ENCODE results near the gene STK32C.

STK32C gene

DNA sequence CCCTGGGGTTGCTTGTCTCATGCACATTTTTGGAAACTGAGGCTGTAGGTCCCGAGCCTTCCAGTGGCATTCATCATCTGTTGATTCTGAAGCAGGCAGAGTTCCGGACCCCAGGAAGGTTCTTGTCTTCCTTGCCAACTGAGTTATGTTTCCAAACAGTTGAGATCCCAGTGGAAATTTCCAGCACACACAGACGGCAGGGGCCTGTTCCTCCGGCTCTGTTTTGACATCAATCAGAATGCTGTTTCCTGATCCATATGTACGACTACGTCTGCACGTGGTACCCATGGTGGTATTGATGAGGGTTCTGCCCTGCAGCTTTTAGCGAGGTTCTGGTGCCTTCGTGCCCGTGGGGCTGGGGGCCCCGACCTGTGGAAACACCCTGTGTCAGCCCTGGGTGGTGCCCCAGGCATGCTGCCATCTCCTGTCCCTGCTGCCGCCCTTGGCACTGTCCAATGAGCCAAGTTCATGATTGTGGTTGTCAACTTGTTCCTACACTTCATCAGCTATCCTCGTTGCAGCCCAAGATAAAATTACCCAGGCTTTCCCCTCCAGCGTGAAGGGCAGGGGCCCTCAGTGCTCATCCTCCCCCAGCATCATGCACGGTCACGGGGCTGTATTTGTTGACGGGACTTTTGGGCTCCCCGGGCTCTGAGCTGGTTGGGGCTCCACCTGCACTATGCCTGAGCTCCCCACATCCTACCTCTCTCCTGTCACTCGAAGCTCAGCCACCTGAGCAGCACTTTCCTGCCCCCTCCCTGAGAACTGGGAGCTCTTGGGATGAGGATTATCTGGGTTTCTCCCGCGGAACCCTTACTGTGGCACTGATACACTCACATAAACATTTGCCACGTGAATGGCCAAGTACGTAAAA lies 128.8 kb downstream of the STK32C start:
- no peak for DNase-seq

DNA sequence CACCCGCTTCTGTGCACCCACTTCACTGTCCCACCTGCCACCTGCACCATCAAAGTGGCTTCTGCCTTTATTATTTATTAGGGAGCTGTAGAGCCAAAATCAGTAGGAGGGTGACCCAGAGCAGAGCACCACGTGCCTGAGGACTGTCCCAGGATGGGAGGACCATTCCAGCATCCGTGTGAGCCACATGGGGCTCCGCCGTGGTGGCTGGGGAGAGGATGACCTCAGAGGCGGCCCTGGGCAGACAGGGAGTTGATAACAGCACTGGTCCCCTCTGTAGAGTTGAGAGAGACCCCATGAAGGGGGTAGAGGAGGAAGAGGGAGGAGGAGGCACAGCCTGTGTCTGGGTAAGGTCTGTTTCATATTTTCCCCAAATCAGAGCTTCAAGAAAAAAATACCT lies 129.7 kb downstream of the STK32C start:
- no peak for DNase-seq

DNA sequence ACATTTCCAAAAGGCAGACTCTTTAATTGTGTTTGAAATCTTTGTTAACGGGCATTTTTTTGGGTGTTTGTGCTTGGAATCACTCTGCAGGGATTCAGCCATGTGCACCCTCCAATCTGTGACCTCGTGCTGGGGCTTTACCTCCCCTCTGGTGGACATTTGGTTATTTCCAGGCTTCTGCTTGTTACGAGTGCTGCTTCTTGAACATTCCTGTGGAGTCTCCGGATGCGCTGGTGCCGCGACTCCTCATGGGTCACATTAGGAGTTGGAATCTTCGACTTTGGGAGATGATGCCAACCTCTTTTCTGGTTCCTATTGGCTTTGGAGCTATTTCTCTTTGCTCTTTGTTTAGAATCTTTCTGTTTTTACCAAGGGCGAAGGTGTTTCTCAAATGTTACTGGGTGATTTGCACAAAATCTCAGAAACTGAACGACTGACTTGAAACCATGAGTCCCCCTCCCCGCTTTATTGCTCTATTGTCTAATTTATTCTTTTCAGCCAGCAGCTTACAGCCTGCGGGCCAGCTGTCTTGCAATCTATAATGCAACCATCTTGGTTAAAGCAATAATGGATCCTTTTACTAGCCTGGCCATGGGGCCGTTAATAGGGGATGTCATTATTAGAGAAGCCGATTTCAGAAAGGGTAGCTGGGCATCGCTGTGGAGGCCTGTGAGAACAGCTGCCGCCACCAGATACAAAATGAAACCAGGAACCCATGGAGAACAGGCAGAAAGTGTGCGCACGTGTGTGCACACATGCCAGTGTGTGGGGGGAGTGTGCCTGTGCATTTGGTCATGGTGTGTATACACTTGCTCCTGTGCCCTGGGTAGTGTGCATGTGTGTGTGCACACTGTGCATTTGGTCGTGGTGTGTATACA lies 130.9 kb downstream of the STK32C start:
- no peak for DNase-seq

DNA sequence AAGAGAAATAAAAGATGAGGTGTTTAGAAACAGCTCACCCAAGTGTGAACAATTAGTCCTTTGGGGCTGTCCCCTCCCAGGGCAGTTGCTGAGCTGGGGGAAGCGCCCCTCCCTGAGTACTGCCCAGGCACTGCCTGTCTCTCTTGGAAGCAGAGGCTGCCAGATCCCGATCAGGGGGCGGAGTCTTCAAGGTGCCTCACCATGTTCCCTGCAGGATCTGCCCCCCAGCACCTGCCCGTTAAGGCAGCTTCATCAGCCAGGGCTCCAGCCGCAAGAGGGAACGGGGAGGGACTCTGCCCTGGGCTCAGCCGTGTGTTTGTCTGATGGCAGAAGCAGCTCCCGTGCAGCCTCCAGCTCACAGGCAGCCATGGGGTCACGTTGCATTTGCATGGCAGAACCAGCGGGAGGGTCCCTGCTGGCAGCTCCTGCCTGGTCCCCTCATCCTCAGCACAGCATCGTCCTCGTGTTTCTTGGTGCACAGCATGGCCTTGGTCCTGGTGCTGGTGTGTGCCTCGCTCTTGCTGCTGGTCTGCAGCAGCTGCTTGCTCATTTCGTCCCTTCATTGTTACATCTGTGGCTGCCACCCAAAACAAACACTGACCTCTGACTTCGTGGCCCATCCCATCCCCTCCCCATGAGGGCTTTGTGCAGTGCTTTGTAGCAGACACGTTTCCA lies 131.7 kb downstream of the STK32C start:
- no peak for DNase-seq

DNA sequence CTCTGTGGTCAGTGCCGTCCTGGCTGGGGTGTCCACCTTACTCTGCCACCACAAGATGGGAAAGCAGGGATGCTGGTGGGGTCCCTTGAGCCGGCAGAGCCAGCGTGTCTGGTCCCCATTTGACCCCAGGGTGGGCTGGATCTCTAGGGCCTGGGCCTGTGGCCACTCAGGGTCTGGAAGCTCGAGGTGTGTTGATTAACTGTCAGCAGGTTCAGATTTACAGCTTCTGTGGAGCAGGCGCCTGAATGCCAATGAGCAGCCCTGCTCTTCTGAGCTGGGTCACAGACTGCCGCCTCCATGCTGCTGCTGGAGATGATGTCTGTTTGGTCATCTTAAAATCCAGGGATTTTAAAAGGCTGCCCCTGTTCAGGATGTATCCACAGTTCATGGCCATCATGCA lies 132.3 kb downstream of the STK32C start:
- DNase-seq, result no peak

DNA sequence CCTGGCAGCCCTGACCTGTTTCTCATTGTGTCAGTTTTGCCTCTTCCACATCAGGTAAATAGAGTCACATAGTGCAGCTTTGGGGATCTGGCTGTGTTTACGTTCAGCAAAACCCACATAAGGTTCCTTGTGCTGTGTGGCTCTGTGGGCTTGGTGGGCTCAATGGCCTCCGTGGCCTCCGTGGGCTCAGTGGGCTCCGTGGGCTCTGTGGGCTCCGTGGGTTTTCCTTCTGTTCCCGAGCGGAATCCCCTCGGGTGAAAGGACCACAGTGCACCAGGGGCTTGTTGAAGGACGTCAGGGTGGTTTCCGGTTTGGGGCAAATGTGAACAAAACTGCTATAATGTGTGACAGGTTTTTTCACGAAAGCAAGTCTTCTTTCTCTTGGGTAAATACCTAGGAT lies 133.5 kb downstream of the STK32C start:
- DNase-seq, result no peak

DNA sequence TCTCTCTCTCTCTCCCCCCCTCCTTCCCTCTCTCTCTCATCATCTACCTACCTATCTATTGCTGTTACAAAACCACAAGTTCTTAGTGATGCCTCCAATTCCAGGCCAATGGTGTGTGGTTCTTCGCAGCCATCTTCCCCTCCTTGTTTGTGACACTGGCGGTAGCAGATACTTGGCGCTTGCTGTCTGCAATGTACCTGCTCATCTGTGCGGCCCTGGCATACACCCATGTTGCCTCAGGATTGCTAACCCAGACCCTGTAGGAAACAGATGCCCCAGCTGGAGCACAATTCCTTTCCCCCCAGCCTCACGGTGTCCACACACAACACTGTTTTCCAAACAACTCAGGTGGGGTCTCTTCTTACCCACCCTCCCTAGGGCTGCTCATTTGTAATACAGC lies 134.6 kb downstream of the STK32C start:
- DNase-seq, result no peak

DNA sequence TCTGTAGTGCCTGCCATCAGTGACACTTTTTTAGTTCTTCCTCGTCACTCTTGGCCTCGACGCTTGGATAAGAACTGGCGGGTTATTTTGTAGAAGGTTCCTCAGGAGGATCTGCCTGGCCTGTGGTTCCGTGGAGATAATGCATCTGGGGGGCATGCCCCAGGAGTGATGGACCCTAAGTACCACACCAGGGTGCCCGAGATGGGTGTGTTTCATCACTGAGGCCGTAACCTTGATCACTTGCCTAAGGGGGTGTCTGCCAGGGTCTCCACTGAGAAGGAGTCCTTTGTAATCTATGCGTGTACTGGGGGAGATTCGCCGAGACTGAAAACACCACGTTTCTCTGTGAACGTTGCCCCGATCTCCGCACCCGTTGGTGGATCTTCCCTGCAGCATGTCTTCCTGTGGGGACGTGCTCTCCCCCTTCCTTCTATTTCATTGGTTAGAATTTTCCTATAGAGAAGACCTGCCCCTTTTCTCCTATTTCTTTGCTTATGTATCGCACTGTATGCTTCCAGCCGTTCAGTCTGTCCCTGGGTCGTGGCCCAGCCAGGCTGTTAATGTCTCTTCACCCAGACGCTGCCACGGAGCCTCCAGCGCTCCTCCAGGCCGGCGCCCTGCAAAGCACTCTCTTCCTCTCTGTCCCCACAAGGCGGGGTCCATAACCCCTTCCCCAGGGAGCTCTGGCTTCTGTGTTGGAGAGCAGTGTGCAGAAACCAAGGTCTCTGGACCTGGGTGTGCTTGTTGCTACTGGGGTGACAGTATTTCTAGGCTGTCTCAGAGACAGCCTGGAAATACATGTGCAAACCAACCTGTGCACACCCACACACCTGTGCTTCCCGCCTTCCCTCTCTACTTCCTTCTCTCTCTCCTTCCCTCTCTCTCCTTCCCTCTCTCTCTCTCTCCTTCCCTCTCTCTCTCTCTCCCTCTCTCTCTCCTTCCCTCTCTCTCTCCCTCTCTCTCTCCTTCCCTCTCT lies 135.4 kb downstream of the STK32C start:
- DNase-seq, result no peak

DNA sequence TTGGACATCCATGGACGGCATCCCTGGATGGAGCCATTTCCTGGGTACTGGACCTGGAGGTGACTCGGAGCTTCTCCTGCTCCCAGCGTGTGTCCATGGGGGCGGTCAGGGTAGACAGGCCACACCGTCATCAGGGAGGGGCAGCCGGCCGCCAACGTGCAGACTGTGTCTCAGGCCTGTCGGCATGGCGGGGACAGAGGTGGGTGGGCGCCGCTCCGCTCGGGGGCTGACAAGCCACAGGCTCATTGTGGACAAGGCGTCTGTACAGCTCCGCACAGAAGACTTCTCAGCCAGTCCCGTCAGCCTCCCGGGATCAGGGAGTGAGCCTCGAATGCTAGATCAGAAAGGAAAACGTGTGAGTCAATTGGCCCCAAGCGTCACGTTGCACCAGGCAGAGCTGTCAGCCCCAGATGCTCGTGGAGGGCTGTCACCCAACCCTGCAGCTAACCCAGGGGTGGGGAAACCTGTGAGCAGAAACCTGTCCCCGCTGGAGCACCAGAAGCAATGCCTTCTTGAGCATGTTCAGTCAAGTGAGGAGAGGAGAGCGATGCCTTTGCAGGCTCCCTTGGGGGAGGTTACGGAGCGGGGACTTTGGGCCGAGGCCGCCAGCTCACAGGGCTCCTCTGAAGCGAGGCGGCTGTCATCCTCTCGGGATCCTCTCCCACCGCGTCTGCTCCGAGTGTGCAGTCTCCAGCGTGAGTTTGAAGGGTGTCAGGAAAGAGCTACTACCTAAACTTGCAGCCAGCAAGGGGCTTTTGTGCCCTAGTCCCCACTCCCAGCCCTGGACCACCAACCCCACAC lies 137.0 kb downstream of the STK32C start:
- no peak for DNase-seq

DNA sequence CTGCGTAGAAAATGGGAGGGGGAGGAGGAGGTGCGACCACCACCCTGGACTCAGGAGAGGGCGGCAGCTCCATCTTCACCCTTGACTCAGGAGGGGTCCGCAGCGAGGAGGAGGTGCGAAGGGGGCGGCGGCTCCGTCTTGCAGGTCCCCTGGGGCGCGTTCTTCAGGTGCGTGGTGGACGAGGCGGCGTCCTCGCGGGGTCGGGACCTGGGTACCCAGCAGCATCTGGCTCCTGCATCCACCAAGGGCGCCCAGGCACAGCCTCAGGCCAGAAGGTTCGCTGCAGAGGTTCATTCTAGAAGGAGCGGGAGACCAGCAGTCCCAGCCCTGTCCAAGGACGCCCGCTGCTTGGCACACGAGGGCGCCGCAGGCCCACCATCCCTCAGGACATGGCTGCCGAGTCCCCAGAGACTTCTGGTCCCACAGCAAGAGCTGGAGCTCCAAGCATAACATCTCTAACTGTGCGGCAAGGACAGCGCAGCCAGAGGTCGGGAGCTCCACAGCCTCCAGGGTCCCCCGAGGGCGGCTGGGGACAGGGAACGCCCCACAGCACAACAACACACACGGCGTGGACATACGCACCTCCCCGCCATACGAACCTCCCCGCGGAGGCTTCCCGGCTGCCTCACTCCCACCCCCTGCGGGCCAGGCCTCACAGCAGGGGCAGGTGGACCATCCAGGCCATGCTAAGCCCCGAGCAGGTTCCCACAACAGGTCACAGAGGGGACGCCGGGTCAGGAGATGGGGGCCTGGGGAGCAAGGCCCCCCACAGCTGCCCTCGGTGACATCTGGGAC lies 137.8 kb downstream of the STK32C start:
- DNase-seq, result no peak

DNA sequence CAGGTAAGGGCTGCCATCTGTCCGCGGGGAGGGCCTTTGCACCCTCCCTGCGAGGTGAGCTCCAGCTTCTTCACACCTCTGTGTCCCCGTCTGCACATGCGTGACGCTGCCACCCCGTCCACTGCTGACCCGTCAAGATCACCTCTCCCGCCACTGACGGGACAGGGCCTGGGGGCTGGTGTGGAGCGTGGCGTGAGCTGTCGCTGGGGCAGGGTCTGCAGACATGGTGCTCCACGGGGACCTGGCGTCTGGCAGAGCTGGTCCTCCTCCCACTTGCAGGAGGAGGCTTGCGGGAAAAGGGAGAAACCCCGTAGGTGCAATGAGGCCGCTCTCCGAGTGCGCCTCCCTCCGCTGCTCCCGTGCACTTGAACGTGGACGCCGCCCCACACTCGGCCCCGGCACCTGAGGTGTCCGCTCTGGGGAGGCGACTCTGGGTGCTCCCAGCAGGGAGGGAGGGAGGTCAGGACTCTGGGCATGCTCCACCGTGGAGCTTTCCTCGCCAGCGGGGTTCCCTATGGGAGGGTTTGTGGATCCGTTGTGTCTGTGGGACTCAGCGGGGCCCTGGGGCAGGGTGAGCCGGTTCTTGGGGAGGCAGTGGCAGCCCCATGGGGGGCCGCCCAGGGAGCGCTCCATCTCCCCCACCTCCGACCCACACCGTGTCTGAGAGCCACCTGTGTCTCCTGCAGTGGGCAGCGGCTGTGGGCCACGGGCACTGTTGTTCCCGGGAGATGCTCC lies 138.6 kb downstream of the STK32C start:
- no peak for DNase-seq

DNA sequence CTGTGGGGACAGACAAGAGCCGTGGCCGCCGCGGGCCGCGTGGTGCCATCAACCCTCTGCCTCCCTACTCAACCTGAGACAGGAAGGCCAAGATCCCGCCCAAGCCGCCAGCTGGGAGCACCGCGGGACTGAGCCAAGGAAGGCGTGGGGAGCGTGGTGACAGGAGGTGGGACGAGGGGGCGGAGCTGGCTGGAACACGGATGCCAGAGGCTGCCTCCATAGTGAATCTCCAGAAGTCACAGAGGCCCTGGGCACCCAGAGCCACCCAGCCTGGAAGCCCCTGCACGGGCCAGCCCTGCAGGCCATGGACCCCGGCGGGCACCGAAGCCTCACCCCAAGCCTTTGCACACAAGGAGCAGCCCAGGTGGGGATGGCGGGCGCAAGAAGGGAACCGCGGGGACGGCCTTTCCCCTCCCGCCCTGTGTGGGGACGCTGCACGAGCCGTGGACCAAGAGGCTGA lies 139.1 kb downstream of the STK32C start:
- no peak for DNase-seq

DNA sequence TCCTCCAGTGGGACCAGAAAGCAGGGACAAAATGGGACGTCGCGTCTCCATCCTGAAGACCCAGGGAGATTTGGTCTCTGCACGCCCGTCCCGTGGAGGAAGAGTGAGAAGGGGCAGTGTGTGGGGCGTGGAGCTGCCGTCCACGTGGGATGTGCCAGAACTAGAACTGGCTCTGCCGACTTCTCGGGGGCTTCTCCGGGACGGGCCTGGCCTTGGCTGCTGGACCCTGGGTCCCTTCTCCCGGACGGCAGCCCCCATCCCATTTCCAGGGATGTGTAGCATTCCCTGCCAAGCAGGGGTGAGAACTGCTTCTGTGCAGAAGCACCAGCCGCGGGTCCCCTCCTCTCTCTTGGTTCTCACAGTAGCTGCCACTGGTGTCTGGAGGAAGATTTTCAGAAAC lies 139.8 kb downstream of the STK32C start:
- DNase-seq, result no peak

DNA sequence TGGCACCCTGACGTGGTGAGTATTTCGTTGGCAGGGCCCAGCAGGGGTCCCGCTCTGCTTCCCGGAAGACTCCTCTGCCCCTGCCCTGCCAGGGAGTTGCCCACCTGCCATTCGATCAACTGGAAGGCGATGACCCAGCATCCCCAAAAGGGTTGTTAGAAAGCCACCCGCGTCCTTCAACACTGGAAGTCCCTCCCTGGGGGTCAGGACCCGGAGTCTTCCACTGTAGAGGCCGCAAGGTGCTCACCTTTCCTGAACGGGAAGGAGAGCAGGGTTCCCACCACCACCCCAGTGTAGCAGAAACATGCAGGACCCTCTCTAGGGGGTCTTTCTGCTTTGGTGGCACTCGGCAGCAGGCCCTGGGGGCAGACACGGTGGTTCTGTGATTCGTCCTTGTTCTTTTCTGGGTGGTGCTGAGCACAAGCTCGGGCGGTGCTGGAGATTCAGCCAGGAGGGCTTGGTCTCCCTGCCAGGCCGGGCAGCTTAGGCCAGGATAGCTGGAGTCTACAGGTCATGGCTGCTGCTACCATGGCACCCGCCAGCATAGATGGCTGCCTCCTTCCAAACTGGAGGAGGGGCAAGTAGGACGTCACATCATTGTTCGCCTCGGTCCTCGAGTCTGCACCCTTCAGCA lies 140.6 kb downstream of the STK32C start:
- no peak for DNase-seq

DNA sequence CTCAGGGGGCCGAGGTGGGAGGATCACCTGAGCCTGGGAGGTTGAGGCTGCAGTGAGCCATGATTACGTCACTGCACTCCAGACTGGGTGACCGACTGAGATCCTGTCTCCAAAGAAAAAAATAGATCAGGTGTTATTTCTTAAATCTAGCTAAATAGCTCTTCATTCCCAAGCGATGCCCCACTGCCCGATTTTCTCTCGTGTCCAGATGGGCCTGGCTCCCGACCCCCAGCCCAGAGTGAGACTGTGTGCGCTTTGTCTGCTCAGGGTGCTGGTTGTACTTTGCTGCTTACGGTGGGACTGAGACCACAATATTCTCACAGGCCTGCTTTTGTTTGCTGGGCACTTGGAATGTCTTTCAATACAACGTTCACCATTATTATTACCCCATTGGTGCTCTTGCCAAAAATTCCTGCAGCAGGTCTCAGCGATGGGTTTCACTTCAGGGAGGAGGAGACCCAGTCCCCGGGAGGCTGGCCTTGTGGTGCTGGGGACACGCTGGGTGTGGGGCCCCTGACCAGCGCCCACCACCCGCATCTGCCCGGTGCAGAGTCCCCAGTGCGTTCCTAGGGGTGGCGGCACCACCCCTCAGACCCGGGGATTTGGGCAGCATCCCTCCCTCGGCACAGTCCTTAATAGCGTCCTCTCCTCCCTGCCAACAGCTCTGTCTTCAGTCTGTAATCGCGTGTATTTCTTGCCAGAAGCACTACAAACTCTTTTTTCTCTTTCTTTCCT lies 141.4 kb downstream of the STK32C start:
- DNase-seq, result no peak

DNA sequence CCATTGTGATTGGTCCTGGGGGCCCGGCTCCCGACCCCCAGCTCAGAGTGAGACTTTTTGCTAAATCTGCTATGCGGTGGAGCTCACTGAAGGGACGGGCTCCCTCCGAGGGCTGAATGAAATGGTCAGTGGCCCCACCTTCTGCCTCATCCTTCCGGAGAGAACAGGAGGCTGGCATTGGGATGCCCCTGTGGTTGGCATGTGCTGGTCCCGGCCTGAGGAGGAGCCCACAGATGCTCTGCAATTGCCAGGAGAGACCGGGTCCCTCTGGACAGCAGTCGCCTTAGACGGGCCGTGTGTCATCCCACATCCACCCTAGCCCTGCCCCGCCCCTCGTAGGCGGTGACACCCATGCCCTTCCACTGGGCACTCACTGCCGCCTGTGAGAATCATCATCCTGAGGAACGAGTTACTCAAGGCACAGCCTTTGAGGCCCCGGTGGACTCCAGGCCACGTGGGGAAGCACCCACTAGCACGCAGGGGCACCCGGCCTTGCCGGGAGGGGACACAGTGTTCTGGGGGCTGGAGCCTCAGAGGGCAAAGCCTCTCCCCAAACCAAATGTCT lies 142.3 kb downstream of the STK32C start:
- DNase-seq, result no peak

DNA sequence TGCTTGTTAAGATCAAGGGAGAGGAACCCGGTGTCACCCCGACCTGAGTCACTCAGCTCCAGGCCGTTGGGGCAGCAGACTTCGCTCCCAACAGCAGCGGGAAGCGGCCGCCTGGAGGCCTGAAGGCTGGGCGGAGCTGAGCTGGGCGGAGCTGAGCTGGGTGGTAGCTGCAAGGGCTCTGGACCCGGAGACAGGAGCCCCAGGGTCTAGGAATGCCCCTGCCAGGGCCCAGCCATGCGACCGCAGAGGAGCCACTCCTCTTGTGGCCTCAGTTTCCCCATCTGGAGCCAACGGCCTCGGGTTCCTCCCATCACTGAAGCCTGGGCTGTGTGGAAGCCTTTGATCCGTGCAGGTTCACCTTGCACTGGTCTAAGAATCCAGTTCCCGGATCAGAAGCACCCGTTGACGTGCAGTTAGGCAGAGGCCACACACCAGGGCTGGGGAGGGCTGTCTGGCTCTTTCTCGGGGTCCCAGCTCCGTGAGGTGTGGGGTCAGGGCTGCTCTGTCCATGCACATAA lies 142.9 kb downstream of the STK32C start:
- no peak for DNase-seq
